Choroid plexus epithelial cell (primary cell): ENCODE results near the gene RARS1.

Experiments used
- DNase-seq: peaks from one replicate; pipeline ENCODE4 v3.0.0-alpha.2; 2010; ENCODE audit warnings: low read depth
- H3K4me3 ChIP-seq: 2 replicates; pipeline ENCODE4 v1.5.1; 2011; ENCODE audit warnings: low read depth, mild to moderate bottlenecking, control low read depth, low read length, moderate library complexity
- TF ChIP-seq, protein P1 (sequence below): conservative IDR thresholded peaks from 2 replicates; pipeline ENCODE4 v1.5.1; 2011; ENCODE audit warnings: low read depth, mild to moderate bottlenecking, control low read depth, inconsistent platforms, low read length, moderate library complexity

Gene RARS1

DNA sequence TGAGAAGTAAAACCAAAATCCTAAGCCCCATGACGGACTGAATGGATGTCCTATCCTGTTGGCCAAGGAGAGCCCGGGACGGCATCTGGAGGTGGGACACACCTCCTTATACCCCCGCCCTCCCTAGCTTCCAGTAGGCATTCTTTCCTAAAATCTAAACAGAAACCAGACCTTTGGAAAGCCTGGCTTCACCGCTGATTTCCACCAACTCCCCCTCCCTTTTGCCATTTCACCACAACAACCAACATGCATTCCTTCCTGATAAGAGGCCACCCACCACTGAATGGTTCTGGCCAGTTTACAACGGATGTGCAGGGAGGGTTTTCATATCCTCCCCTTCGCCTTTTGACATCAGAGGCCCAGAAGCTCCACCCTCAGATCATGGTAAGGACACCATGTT, 9.2 kb upstream of the RARS1 start:
- H3K4me3 ChIP-seq: no peak overlapping the region
- DNase-seq: peak; percentile 61
- TF ChIP-seq, protein P1, sequence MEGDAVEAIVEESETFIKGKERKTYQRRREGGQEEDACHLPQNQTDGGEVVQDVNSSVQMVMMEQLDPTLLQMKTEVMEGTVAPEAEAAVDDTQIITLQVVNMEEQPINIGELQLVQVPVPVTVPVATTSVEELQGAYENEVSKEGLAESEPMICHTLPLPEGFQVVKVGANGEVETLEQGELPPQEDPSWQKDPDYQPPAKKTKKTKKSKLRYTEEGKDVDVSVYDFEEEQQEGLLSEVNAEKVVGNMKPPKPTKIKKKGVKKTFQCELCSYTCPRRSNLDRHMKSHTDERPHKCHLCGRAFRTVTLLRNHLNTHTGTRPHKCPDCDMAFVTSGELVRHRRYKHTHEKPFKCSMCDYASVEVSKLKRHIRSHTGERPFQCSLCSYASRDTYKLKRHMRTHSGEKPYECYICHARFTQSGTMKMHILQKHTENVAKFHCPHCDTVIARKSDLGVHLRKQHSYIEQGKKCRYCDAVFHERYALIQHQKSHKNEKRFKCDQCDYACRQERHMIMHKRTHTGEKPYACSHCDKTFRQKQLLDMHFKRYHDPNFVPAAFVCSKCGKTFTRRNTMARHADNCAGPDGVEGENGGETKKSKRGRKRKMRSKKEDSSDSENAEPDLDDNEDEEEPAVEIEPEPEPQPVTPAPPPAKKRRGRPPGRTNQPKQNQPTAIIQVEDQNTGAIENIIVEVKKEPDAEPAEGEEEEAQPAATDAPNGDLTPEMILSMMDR: no peak

DNA sequence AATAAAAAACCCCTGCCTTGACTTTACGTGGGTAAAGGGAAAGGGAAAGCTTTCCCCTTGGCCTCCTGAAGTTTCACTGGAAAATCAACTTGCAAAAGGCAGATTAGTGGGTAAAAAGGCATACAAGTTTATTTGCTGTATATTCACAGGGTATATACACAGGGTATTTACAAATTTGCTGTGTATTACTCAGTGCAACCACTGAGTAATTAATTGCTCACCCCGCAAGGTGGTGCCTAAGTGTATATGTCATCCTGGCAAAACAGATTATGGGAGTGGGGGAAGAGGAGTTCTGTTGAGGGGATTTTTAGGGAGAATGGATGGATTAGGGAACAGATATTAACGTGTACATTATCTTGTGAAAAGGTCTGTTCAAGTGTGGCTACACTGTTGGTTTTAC, 7.1 kb upstream of the RARS1 start:
- TF ChIP-seq, protein P1: no peak
- no peak for DNase-seq
- H3K4me3 ChIP-seq: no peak overlapping the region

DNA sequence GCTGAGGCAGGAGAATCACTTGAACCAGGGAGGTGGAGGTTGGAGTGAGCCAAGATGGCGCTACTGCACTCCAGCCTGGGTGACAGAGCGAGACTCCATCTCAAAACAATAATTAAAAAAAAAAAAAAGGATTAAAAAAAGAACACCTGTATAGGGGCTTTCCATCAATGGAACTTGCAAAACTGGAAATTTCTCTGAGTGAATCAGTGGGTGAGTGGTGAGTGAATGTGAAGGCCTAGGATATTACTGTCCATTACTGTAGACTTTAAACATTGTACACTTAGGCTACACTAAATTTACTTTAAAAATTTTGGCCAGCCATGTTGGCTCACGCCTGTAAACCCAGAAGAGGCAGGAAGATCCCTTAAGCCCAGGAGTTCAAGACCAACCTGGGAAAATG, 5.7 kb upstream of the RARS1 start:
- H3K4me3 ChIP-seq: no peak overlapping the region
- TF ChIP-seq, protein P1: no peak
- DNase-seq: no peak

DNA sequence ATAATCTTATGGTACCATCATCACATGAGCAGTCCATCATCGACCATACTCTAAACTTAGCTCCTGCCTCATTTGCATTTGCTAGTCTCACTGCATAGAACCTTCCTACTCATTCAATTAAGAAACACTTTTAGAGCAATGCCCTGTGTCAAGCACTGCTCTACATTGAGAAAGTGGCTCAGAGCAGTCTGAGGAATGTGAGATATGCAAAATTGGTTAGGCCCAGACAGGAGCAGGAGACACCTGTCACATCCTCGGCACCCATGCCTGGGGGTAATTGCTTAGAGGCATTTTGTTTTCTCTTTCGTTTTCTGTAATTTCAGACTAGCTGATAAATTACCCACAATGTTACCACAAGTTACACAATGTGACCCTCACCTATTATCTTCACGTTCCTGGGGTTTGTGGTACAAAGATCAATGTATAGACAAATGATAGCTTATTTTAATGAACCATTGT, 4.9 kb upstream of the RARS1 start:
- no peak for DNase-seq
- no peak overlapping the region for H3K4me3 ChIP-seq
- TF ChIP-seq, protein P1: no peak

DNA sequence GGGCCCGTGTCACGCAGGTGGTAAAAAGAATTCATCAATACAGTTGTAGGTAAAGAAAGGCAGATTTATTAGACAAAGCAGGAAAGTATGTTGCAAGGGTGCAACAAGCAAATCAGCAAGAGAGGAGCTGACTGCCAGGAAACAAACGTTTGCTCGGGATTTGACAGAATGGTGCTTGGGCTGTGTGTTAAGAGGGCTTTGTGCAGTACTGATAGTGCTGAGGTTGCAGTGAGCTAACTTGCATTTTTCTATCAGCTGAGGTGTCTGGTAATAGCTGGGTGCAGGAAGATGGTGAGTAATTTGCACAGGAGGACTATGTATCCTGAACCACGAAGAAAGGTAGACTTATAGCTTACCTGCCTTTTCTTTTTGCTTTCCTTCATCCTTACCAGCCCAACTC, 3.9 kb upstream of the RARS1 start:
- no peak for DNase-seq
- H3K4me3 ChIP-seq: no peak overlapping the region
- TF ChIP-seq, protein P1: no peak

DNA sequence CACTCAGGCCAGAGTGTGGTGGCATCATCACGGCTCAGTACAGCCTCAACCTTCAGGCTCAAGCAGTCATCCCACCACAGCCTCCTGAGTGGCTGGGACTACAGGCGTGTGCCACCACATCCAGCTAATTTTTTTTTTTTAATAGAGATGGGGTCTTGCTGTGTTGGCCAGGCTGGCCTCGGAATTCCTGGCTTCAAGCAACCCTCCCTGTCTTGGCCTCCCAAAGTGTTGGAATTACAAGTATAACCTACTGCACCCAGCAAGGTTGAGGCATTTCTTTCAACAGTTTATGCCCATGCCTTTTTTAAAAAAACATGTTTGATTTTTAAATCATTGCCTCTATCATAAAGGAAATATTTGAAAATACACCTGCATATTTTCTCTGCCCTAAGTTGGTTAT, 2.8 kb downstream of the RARS1 start:
- DNase-seq: no peak
- no peak overlapping the region for H3K4me3 ChIP-seq
- TF ChIP-seq, protein P1: no peak

DNA sequence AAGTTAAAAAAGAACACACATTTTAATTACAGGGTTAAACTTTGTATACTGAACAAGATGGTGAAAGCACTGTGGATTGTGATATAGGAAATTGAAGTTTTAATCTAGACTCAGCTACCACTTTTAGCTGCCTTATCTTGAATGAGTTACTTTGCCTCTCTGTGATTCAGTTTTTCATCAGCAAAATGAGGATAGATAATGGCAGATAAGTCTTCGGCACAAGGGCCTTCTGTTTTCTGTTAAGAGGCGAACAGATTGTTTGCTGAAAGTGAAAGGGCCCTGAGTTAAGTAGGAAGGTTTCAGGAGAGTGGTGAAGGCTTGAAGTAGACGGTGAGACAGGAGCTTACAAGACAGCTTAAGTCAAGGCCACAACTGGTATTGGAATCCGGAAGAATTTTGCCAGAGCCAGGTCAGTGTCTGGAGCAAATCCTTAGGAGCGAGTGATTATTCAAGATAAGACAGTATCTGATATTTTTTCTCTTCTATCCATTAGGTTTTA, 7.8 kb downstream of the RARS1 start:
- no peak for DNase-seq
- TF ChIP-seq, protein P1: no peak
- no peak overlapping the region for H3K4me3 ChIP-seq
